Stimulated activated CD8-positive, alpha-beta memory T cell treated with anti-CD3 and anti-CD28 coated beads, Interleukin-12 subunit alpha, Interleukin-12 subunit beta, amount 100 ng/mL, for 1 hour (primary cell): ENCODE measurements around the gene TRAPPC12.
A peak's percentile ranks its signal among the peaks of the same experiment; 100 is the strongest.
"Not testable (repeated sequence)": the region's sequence is repeated elsewhere in the genome, so short reads cannot be mapped to it uniquely, and the experiment has no call there.

Experiments used
- DNase-seq: peaks from one replicate; pipeline ENCODE4 v3.0.0-alpha.2; 2020; ENCODE audit warnings: low read depth

Gene TRAPPC12

GRCh38 chr2:3505771-3506170, 126.3 kb downstream of the TRAPPC12 start:
- no peak for DNase-seq

DNA sequence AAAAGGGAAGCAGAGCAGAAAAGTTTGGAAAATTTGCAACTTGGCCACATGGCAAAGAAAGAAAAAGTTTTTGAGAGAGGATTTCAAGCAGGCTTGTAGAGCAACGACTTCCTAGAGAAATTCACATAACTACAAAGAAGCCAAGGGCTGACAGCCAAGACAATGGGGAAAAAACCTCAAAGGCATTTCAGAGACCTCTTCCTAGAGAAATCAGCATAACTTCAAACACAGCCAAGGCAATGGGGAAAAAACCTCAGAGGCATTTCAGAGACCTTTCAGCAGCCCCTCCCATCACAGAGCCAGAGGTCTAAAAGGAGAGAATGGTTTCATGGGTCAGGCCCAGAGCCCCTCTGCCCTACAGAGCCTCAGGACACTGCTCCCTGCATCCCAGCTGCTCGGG, 132.6 kb downstream of the TRAPPC12 start:
- no peak for DNase-seq

DNA sequence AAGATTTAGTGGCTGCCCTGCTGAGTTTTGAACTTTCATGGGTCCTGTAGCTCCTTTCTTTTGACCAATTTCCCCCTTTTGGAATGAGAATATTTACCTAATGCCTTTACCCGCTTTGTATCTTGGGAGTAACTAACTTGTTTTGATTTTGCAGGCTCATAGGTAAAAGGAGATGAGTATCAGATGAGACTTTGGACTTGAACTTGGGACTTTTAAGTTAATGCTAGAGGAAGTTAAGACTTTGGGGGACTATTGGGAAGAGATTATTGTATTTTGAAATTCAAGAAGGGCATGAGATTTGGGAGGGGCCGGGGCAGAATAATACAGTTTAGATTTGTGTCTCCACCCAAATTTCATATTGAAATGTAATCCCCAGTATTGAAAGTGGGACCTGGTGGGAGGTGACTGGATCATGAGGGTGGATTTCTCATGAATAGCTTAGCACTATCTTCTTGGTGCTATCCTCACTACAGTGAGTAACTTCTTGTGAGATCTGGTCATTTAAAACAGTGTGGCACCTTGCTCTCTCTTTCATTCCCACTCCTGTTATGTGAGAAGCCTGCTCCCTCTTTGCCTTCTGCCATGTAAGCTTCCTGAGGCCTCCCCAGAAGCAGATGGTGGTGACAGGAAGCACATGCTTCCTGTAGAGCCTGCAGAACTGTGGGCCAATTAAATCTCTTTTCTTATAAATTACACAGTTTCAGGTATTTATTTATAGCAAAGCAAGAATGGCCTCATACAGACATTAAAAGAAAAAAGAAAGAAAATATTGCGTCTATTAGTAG, 133.7 kb downstream of the TRAPPC12 start:
- DNase-seq = no peak

DNA sequence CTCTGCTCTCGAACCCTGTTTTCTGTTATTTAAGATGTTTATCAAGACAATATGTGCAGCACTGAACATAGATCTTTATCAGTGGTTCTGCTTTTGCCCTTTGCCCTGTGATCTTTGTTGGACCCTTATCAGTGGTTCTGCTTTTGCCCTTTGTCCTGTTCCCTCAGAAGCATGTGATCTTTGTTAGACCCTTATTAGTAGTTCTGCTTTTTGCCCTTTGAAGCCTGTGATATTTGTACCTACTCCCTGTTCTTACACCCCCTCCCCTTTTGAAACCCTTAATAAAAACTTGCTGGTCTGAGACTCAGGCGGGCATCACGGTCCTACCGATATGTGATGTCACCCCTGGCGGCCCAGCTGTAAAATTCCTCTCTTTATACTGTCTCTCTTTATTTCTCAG, 135.9 kb downstream of the TRAPPC12 start:
- not testable (repeated sequence) for DNase-seq

- DNase-seq = no peak
These were observed 137.3 kb downstream of the TRAPPC12 start for GRCh38 chr2:3516831-3517230.

DNA sequence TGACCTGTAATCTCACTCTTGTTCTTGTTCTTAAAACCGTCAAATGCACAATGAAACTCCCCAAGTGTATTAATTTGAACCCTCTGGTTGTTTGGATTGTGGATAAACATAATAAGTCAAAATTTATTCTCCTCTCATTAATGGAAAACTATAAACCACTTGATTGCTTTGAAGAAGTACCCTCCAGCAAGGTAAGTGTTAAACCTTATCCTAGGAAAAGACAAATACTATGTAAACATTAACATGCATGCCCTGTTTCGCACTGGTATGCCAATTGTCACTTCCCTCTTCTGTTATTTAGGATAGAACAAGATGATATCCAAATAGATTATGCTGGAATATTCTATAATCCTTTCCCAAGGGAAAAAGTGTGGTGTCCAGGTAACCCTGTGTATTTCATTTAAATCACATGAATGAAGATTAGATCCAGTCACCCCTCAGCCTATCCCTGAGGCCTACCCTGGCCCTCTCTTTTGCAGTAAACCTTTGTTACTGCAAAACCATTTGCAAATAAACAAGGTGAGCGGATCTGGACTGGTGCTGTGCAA, 138.5 kb downstream of the TRAPPC12 start:
- DNase-seq = no peak

- peak; percentile 98 for DNase-seq
These were observed 139.2 kb downstream of the TRAPPC12 start for GRCh38 chr2:3518496-3519254.

DNA sequence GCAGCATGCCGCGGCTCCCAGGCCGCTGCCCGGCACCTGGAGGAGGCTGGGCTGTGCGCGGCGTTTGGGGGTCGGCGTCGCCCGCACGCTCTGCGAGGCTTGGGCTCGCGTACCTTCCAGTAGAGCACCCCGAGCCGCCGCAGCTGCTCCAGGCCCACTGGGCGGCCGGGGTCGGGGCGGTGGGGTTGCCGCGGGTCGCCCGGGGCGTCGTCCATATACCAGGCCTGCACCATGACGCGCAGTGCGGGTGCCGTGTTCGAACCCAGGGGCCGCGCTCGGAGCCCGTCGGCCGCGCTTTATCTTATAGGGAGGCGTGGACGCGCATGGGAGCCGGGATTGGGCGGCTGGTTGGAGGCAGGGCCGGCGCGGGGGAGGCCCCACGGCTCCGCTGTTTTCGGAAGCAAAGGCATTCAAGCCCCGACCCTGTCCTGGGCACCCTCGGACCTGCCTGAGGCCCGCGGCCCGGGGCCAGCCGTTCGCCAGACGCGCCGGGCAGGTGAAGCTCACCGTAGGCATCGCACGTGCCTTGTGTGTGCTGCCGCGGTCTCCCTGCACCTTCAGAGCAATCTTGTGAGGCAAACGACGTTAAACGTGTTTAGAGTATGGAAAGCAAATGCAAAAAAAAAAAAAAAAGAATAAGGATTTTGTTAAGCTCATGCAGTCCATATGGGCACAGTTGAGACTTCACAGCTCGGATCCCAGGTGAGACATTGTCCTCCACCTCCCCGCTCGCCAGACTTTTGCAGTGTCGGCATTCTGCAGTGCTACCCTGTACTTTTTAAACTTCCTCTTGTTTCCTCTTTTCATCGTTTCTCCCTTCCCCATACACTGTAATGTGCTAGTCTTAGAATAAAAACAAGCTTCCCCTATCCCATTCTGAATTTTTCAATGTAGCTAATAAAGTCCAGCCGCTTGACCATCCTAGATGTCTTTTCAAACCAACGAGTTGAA, 140.0 kb downstream of the TRAPPC12 start, which contains the start of gene ADI1:
TSS of gene ADI1 (minus strand) at position 277 of the 951 bp plus-strand sequence. CDS start at position 233, 44 bp downstream.
- peak; percentile 43 for DNase-seq

DNA sequence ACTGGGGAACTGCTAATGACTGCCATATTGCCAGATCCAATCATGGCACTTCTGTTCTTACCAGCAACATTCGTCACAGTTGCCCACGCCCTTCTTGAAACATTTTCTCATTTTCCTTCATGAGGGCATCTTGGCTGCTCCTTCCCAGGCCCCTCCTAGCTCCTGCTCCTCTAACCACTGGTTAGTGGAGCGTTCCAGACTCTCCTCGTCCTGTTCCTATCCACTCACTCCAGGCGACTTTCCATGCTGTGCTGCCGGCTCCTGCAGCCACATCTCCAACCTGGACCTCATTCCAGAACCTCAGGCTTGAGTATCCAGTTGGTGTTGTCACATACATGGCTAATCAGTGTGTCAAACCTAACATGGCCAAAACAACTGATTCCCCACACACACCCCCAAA, 141.1 kb downstream of the TRAPPC12 start:
- DNase-seq = no peak

DNA sequence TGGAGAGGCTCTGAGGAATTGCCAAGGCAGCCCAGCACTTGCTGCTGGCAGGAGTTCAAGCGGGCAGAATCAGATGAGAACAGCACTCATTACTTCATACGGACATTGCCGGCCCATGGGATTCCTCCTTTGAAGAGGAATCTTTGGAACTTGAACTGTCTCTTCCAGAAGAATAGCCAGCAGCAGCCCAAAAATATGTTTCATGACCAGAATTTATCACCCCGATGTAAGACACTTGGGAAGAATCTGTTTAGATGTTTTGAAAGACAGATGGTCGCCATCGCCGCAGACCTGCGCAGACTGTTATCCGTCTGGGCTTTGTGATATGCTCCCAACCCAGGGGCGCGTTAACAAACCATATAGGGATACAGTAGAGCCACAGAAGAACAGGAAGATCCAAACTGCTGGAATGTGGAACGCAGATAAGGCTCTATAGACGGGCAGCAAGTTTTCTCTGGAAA, 143.5 kb downstream of the TRAPPC12 start:
- DNase-seq = no peak

DNA sequence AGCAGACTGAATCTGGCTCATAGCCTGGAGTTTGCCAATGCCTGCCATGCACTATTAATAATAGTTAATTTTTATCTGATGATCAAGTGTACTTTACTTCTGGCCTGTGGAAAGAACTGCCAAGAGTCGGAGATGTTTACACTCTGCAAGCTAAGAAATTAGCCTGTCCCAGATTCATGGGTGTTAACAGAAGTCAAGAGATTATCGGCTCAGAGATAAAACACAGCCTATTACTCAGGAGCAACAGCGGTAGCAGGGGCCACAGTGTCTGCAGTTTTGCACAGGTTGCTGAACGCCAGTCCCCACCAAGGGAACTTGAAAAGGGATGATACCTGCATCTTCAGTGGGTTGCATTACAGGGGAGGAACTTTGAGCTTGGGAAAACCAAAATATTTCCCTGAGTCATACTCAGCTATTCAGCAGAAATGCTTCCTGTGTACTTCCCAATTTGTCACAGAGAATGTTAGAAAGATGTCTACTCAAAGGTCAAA, 144.1 kb downstream of the TRAPPC12 start:
- DNase-seq = no peak

DNA sequence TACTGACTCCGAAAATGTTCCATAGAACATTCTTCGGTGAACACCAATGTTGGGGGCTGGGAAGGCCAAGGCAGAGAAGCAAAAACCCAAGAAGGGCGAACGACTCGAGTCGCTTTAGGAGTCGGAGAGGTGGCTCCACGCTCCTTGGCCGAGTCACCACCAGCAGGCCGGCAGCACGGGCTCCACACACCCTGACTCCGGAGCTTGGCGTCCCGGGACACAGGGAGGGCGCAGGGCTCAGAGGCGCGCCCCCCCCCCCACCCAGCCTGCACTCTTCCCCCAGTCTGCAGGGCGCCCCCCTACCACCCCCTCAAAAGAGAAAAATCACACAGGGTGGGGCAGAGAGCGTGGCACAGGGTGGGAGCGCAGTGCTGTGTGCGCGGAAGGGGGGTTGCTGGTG, 147.4 kb downstream of the TRAPPC12 start:
- no peak for DNase-seq

DNA sequence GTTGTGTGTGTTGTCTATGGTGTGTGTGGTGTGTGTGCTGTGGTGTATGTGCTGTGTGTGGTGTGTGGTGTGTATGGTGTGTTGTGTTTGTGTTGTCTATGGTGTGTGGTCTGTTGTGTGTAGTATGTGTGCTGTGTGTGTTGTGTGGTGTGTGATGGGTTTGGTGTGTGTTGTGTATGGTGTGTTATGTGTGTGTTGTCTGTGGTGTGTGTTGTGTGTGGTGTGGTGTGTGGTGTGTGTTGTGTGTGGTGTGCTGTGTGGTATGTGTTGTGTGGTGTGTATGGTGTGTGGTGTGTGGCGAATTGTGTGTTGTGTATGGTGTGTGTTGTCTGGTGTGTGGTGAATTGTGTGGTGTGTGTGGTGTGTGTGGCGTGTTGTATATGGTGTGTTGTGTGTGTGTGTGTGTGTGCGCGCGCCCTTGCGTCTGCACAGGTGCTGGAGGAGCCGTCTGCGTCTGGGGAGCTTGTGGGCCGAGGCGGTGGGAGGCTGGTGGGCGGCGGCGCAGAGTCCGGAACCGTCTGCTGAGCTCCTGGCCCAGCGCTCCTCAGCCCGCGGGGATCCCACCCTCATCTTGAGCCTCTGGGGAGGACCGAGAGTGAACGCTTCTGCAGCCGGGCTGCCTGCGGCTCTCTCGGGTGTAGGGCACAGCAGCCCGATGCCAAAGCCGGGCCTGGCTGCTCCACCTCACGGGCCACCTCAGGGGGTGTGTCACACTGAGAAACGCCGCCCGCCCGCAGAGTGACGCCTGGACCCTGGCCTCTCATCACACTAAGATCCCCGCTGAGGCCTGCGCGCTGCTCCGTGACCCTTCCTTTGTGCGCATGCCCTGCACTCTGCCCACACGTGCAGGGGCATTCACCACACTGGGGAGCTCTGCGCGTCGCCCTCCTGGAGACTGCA, 148.6 kb downstream of the TRAPPC12 start:
- DNase-seq = no peak
